Colon (tissue), 2 donors: Measurements from ENCODE around the gene WDR37.
"Not testable (repeated sequence)": the region's sequence is repeated elsewhere in the genome, so short reads cannot be mapped to it uniquely, and the experiment has no call there.

Experiments
- FAIRE-seq: peaks from 2 replicates; lab custom pipeline; 2012; peaks lifted over from hg19 to GRCh38; lab: Jason Lieb, UNC
- donor health status: control.
- donor health status: control.

WDR37 gene

DNA sequence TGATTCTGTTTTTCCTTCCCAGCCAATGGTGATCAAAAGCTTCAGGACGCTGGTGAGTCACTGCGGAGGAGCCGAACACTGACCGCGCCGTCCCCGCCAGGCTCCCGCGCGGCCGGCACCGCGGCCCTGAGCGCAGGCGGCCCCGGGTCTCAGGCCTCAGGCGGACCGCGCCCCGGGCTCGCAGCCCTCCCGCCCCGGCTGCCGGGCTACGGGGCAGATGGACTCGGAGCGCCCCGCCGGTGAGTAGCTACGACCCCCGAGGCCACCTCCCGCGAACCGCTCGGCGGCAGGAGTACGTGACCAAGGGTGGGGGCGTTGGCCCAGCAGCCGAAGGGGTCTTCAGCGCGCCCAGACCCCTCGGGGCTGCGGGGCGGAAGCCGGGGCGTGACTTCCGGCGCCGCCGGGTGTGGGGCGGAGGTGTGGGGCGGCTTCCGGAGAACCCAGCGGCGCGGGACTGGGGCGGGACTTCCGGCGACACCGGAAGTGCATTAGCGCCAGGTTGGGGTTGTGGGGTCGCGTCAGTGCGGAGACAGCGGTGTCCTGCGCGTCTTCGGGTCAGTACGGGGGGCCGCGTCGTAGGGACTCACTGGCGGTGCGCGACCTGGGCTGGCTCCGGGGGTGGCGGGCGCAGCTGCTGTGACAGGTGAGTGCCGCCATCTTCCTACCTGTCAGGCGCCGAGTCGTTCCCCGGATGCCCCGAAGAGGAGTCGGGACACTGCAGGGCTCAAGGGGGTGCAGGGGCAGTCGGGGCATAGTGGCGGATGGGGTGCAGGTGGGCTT is at the start of gene WDR37:
TSS of gene WDR37 (plus strand) at position 60 of the 780 bp plus-strand sequence. CDS start 15,771 bp downstream, outside the sequence.
- no peak for FAIRE-seq

- no peak for FAIRE-seq
Measured at GRCh38 chr10:1006573-1006972, 49.6 kb upstream of the WDR37 start.

- FAIRE-seq, result no peak
Measured at GRCh38 chr10:1007583-1007982, 48.6 kb upstream of the WDR37 start.

GRCh38 chr10:1009071-1009494 is 47.1 kb upstream of the WDR37 start:
- FAIRE-seq, result no peak

GRCh38 chr10:1009947-1010346 is 46.2 kb upstream of the WDR37 start:
- FAIRE-seq, result not testable (repeated sequence)

GRCh38 chr10:1010703-1011102 is 45.5 kb upstream of the WDR37 start:
- FAIRE-seq, result no peak

GRCh38 chr10:1011696-1012095 is 44.5 kb upstream of the WDR37 start:
- FAIRE-seq, result no peak

GRCh38 chr10:1015688-1016087 is 40.5 kb upstream of the WDR37 start:
- no peak for FAIRE-seq

DNA sequence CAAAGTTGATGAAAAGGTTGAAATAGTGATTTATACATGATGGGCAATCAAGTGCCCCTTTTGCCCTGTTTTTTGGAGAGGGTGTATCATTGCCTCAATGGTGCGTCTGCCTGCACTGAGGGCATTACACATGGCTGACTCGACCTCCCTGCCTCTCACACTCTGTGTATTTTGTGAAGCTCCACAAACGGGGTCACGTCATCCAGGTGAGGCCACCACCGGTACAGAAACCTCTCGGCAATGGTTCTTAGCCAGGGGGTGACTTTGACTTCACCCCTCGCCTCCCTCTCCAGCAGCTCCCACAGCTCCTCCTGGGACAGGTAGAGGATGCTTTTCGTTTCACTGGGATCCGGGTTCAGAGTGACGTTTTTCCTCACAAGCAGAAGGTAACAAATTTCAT is 36.8 kb upstream of the WDR37 start:
- no peak for FAIRE-seq

GRCh38 chr10:1020460-1020859 is 35.7 kb upstream of the WDR37 start:
- no peak for FAIRE-seq

DNA sequence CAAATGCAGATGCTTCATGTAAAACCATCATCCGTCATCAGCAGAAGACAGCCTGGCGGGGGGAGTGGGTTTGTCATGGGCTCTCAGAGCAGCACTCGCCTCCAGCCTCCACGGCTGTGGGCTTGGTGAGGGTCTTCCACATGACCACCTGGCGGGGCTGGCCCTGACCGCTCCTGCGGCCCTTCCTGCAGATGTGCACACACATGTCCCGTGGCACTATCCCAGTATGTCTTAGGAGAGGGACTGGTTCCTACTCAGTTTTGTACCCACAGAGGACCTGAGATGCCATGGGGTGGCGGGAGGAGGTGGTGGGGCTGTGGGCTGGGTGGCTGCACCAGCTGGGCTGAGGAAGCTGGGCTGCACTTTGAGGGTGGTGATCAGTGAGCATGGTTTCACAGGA is 35.2 kb upstream of the WDR37 start:
- no peak for FAIRE-seq

GRCh38 chr10:1022413-1022812 is 33.8 kb upstream of the WDR37 start:
- FAIRE-seq, result no peak

DNA sequence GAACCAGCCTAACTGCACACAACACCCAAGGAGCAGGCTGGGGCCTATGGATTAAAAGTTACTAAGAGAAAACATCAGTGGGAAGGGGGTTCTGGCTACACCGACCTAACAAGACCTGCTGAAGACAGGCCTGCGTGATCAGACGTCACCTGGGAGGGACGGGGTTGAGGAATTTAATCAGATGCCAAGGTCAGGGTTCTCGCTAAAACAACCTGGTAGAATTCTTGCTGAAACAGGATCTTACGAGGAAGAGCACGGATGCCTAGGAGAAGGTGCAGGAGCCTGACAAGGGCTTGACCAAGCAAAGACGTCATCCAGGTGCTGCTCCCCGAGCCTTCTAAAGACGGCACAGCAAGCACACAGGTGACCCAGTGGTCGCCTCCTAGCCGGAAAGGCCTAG is 32.1 kb upstream of the WDR37 start:
- FAIRE-seq, result no peak

DNA sequence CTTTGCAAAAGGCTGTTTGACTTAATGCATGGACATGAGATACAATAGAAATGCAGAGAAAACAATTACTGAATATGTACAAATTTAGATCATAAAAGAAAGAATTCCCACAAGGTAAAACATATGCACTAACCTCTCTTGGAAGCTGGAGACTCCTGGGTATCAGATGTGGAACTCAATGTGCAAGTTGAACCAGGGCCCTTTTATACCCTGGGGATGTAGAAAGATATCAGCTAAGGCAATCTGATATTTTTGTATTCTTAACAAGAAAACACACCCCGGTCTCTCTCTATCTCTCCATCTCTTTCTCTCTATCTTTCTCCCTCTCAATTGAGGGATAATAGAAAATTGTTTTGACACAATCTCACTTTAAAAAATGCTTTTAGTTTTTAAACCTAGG is 30.5 kb upstream of the WDR37 start, which contains the start of gene IDI2:
TSS of gene IDI2 (minus strand) at position 177 of the 400 bp plus-strand sequence. CDS start 1,136 bp downstream, outside the sequence.
- FAIRE-seq, result no peak

DNA sequence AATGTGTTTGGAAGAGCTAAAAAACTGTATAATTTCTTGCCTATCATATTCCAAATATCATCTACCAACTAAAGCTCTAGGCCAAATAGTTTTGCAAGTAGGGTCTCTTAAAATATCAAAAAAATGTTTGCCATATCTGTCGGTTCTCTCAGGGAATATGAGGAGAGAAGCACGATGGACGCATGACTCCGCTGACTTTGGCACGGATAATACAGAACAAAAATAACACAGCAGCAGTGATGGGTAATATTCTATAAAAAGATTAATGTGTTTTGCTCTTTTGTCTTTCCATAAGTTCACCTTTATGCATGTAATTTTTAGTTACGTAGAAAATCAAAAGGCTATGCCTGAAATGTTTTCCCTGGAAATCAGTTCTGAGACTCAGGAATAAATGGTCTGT is 29.6 kb upstream of the WDR37 start:
- no peak for FAIRE-seq

DNA sequence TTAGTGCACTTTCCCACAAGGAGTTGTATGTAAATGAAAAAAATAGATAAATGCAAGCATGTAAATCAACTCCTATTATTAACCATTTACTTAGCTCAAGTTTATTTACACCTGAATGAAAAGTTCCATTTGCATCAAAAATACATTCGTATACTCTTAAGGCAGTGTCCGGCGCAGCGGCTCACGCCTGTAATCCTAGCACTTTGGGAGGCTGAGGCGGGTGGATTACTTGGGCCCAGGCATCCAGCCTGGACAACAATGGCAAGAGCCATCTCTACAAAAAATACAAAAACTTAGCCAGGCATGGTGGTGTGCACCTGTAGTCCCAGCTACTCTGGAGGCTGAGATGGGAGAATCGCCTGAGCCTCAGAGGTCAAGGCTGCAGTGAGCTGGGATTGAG is 26.3 kb upstream of the WDR37 start:
- no peak for FAIRE-seq

- no peak for FAIRE-seq
Measured at GRCh38 chr10:1033601-1034000, 22.6 kb upstream of the WDR37 start.

GRCh38 chr10:1034758-1035157 is 21.4 kb upstream of the WDR37 start:
- FAIRE-seq, result no peak

- no peak for FAIRE-seq
Measured at GRCh38 chr10:1035201-1035600, 21.0 kb upstream of the WDR37 start.

DNA sequence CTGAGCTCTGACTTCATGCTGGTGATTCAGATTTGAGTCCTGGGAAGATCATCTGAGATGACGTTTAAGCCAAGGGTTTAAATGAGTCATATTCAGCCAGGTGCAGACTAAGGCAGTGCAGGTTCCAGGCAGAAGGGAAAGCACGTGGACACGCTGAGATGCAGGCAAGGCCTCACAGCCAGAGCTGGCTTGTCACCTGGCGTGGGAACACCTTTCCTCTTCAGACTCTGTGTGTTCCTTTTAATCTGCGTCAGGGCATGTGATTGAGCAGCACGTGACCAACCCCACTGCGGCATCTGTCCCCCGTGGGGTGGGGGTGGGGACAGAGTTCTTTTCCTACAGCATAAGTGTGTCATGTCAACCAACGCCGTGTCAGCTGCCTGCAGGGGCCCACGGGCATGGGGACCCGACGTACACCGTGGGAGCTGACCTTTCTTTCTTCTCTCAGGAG is 19.8 kb upstream of the WDR37 start:
- FAIRE-seq, result no peak

DNA sequence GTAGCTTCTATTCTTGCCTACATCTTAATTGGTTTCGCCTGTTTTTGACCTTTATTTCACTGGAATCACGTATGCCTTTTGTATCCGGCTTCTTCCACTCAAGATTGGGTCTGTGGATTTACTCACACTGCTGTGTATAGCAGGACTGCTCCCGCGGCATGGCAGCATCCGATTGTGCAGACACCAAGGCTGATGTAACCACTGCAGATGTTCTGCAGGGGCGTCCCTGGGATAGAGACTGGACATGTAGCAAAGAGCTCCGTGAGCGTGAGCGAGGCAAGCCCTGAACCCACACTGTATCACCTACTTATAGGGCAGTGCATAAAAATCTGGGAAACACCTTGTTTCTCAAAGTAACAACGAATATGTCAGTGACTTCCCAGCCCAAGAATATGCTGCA is 19.1 kb upstream of the WDR37 start:
- no peak for FAIRE-seq

- not testable (repeated sequence) for FAIRE-seq
Measured at GRCh38 chr10:1038769-1039168, 17.4 kb upstream of the WDR37 start.

DNA sequence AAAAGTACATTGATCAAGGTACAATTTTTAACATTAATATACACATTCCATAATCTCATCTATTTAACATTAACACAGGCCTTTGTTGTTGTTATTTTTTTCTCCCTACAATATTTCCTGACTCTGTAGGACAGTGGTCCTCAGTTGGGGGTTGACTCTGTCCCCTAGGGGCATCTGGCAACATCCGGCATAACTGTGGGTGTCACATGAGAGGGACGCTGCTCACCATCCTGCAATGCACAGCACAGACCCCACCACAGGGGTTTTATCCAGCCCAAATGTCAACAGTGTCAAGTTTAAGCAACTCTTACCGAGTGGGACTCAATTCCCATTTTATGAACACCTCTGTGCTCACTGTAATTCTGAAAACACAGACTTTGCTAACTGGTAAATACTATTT is 16.1 kb upstream of the WDR37 start:
- FAIRE-seq, result no peak

DNA sequence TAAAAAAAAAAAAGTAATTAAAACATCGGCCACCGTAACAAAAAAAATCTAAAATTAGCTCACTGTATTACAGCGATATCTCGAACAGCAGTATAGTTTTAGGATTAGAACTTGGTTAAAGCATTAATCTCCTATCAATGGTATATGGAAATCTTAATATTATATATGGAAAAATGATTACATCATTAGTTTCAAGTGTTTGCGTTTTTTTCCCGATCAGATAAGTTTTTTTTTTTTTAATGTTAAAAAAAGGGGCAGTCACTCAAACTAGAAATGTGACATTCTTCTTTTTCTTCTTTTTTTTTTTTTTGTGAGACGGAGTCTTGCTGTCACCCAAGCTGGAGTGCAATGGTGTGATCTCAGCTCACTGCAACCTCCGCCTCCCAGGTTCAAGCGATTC is 14.7 kb upstream of the WDR37 start:
- no peak for FAIRE-seq
